Effector memory CD4-positive, alpha-beta T cell (primary cell): ENCODE data around the gene MAGEA6.
"Not testable (repeated sequence)": the region's sequence is repeated elsewhere in the genome, so short reads cannot be mapped to it uniquely, and the experiment has no call there.

Experiments used
- DNase-seq, 3 donors: peaks; one replicate each; pipeline ENCODE4 v3.0.0-alpha.2; 2020
- H3K27ac ChIP-seq: 2 replicates; pipeline ENCODE4 v1.7.0; 2013; ENCODE audit warnings: mild to moderate bottlenecking, low read length, moderate library complexity; ENCODE audit not compliant: insufficient read depth, poor library complexity, severe bottlenecking
- H3K27me3 ChIP-seq: replicated peaks from 2 replicates; pipeline ENCODE4 v1.7.0; 2013; ENCODE audit warnings: mild to moderate bottlenecking, low read length; ENCODE audit not compliant: insufficient read depth, control insufficient read depth, poor library complexity, severe bottlenecking
- H3K36me3 ChIP-seq: 2 replicates; pipeline ENCODE4 v1.7.0; 2013; ENCODE audit warnings: mild to moderate bottlenecking, low read length, moderate library complexity; ENCODE audit not compliant: control insufficient read depth, insufficient read depth
- H3K4me1 ChIP-seq: 2 replicates; pipeline ENCODE4 v1.7.0; 2013; ENCODE audit warnings: low read length, mild to moderate bottlenecking; ENCODE audit not compliant: control insufficient read depth, insufficient read depth, poor library complexity, severe bottlenecking
- H3K4me3 ChIP-seq: 2 replicates; pipeline ENCODE4 v1.7.0; 2013; ENCODE audit warnings: low read length, low read depth, mild to moderate bottlenecking; ENCODE audit not compliant: insufficient read depth, poor library complexity, severe bottlenecking
- H3K9me3 ChIP-seq: 2 replicates; pipeline ENCODE4 v1.7.0; 2013; ENCODE audit warnings: mild to moderate bottlenecking, low read length, moderate library complexity; ENCODE audit not compliant: control insufficient read depth
- total RNA-seq, 3 donors: gene quantifications; one replicate each; lab custom pipeline; 2026; lab: John Stamatoyannopoulos, UW

MAGEA6 gene, protein sequence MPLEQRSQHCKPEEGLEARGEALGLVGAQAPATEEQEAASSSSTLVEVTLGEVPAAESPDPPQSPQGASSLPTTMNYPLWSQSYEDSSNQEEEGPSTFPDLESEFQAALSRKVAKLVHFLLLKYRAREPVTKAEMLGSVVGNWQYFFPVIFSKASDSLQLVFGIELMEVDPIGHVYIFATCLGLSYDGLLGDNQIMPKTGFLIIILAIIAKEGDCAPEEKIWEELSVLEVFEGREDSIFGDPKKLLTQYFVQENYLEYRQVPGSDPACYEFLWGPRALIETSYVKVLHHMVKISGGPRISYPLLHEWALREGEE
- 0 reads per million in 3 donors for total RNA-seq

- H3K4me1 ChIP-seq, H3K9me3 ChIP-seq, DNase-seq, H3K36me3 ChIP-seq, H3K27me3 ChIP-seq, H3K27ac ChIP-seq, H3K4me3 ChIP-seq: not testable (repeated sequence)
These were observed at the start of gene MAGEA6 for GRCh38 chrX:152769549-152770289. MAGEA6 (minus strand) TSS chrX:152769689; CDS start chrX:152767650, 2,039 bp downstream.

DNA sequence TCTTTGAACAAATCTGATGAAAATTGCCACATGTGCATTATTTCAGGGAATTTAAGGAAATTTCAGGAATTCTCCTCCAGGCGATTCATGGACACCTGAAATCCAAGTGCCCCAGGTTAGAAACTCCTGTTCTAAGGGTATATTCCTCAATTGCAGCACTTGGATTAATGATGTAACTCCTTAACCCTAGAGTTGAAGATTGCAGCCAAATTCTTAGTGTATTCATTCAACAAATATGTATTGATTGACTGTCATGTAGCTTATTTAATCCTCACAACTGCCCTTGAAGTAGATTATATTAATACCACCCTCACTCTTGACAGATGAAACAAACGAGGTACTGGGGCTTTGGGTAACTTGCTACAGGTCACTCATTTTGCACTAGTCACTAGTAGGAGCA is 49.8 kb upstream of the MAGEA6 start:
- no peaks in the 10 kb centered on the region for H3K27me3 ChIP-seq
- no peaks in the 10 kb centered on the region for H3K36me3 ChIP-seq
- H3K4me3 ChIP-seq = no peak overlapping the region
- no peaks in the 10 kb centered on the region for H3K4me1 ChIP-seq
- H3K9me3 ChIP-seq = no peaks in the 10 kb centered on the region
- DNase-seq = no peak
- H3K27ac ChIP-seq = no peak overlapping the region

GRCh38 chrX:152818356-152818755 is 48.9 kb upstream of the MAGEA6 start:
- Histone ChIP-seq H3K4me1 (no peaks in the 10 kb centered on the region), H3K4me3 (no peak overlapping the region), H3K27ac (no peak overlapping the region), H3K27me3 (no peaks in the 10 kb centered on the region), H3K36me3 (no peaks in the 10 kb centered on the region), H3K9me3 (no peaks in the 10 kb centered on the region)
- no peak for DNase-seq

- no peaks in the 10 kb centered on the region for H3K36me3 ChIP-seq
- no peaks in the 10 kb centered on the region for H3K9me3 ChIP-seq
- H3K4me1 ChIP-seq = no peaks in the 10 kb centered on the region
- DNase-seq = no peak
- no peaks in the 10 kb centered on the region for H3K27me3 ChIP-seq
- H3K4me3 ChIP-seq = no peak overlapping the region
- no peak overlapping the region for H3K27ac ChIP-seq
These were observed 47.7 kb upstream of the MAGEA6 start for GRCh38 chrX:152817078-152817764.

DNA sequence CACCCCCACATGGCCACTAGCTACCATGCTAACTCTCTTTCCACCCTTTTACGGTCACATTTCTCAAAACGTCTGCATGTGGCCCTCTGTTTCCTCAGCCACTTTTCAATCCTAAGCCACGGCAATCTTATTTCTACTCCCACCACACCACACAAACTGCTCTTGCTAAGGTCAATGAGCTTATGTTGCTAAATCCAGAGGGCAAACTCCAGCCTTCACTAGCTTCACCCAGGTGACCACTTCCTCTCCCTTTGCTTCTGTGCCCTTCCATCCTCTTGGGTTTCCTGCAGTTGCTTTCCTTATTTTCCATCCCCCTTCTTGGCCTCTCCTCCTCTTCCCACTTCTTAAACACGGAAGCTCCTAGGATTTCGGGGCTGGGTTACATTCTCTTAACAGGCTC is 44.6 kb upstream of the MAGEA6 start:
- no peaks in the 10 kb centered on the region for H3K36me3 ChIP-seq
- H3K27me3 ChIP-seq = no peaks in the 10 kb centered on the region
- no peak for DNase-seq
- H3K4me3 ChIP-seq = no peak overlapping the region
- H3K9me3 ChIP-seq = no peaks in the 10 kb centered on the region
- H3K27ac ChIP-seq = no peak overlapping the region
- no peaks in the 10 kb centered on the region for H3K4me1 ChIP-seq

DNA sequence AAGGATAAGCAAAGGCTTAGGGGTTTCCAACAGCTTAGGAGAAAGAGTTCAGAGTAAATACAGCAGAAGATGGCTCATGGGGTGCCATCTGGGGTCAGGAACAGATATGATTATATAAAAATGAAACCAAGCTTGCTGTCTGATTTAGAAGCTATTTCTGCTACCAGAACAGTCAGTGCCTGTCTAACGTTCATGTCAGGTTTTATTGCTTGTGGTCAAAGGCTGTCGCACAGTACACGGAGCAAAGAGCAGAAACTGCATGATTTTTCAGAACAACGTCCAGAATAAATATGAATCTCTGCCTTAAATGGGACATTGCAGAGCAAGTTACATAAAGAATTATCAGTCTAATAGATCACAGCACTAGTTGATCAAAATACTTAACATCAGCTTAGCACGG is 43.7 kb upstream of the MAGEA6 start:
- Histone ChIP-seq H3K27me3 (no peaks in the 10 kb centered on the region), H3K9me3 (no peaks in the 10 kb centered on the region), H3K4me1 (no peaks in the 10 kb centered on the region), H3K27ac (no peak overlapping the region), H3K4me3 (no peak overlapping the region), H3K36me3 (no peaks in the 10 kb centered on the region)
- no peak for DNase-seq

DNA sequence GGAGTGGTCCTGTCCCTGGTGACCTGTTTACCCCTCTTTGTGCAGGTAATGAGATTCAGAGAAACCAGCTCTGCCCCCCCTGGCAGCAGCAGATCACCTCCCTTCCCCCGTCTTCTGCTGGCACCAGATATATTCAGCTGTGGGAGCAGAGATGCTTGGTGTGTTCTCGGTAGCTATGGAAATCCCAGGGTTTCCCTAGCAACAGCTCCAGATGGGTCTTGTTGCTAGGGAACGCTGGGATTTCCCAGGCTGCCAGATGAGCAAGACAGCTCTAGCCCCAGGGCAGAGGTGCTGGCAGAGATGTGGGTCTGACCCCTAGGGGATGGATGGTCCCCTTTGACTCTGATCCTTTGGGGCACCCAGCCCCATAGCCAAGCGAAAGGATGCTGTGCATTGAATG is 40.9 kb upstream of the MAGEA6 start:
- H3K27me3 ChIP-seq = no peaks in the 10 kb centered on the region
- DNase-seq = no peak
- H3K27ac ChIP-seq = no peak overlapping the region
- no peak overlapping the region for H3K4me3 ChIP-seq
- H3K4me1 ChIP-seq = no peaks in the 10 kb centered on the region
- no peaks in the 10 kb centered on the region for H3K36me3 ChIP-seq
- H3K9me3 ChIP-seq = no peaks in the 10 kb centered on the region

DNA sequence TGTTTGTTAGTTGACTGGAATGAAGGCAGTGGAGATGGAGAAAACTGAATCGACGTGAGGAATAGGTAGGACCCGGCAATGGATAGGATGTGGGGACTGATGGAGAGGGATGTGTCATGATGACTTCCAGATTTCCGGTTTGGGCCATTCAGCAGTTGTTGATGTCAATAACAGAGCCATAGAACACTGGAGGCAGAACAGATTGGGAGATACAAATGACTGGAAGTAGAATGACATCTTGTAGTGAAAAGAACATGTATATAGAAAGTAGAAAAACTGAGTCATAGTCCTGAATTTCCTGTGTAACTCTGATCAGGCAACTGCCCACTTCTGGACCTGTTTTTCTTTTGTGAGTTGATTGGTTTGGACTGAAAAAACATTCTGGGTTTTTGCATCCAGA is 36.5 kb upstream of the MAGEA6 start:
- H3K27me3 ChIP-seq = no peaks in the 10 kb centered on the region
- no peaks in the 10 kb centered on the region for H3K36me3 ChIP-seq
- no peaks in the 10 kb centered on the region for H3K4me1 ChIP-seq
- no peak overlapping the region for H3K4me3 ChIP-seq
- no peak overlapping the region for H3K27ac ChIP-seq
- no peak for DNase-seq
- no peaks in the 10 kb centered on the region for H3K9me3 ChIP-seq

- Histone ChIP-seq H3K27ac (no peak overlapping the region), H3K4me3 (no peak overlapping the region), H3K36me3 (no peaks in the 10 kb centered on the region), H3K9me3 (no peaks in the 10 kb centered on the region), H3K4me1 (no peaks in the 10 kb centered on the region), H3K27me3 (no peaks in the 10 kb centered on the region)
- no peak for DNase-seq
These were observed 29.5 kb upstream of the MAGEA6 start for GRCh38 chrX:152798945-152799344.

DNA sequence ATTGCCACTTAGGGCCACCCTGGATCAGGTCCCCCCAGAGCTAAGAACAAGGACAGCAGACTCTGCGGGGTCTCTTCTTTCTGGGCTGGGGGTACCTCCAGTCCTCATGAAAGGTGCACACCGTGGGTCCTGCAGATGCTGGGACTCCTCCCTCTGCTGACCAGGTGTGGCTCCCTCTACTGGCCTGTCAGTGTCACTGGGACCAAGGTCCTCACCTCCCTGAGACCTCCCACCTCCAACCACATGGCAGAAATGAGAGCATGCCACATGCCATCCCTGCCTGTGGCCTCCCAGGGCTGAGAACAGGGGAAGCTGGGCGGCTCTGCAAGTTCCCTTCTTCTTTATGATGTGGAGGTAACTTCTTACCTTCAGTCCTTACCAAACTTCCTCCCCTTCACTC is 17.6 kb upstream of the MAGEA6 start:
- not testable (repeated sequence) for H3K4me3 ChIP-seq, H3K4me1 ChIP-seq, H3K27ac ChIP-seq, DNase-seq, H3K36me3 ChIP-seq, H3K9me3 ChIP-seq, H3K27me3 ChIP-seq
